SK-N-SH (cell line): ENCODE measurements around the gene PRDM15. TPM values are rescaled to one million over a fixed set of nuclear protein-coding genes. Genes with fewer than 3 reads are reported as not detected.

Experiments
- CTCF ChIA-PET: fragments of 300-600, 350-600 bp; formaldehyde crosslinking; extraction: SDS; loops from one replicate; lab custom pipeline; 2021; lab: Yijun Ruan, JAX
- POLR2A ChIA-PET: fragments of 350-600 bp; sonication (Branson Sonifier 250); formaldehyde crosslinking; extraction: SDS; loops from one replicate; lab custom pipeline; 2020; ENCODE audit warnings: antibody characterized with exemption, inconsistent platforms; lab: Yijun Ruan, JAX
- DNase-seq: peaks from one replicate; pipeline ENCODE4 v3.0.0; 2012
- H2AFZ ChIP-seq: fragments of 200-600 bp; sonication (generic); 2 replicates; pipeline ENCODE4 v1.8.1; 2016; ENCODE audit warnings: antibody characterized with exemption, mild to moderate bottlenecking, low read depth
- H3F3A ChIP-seq: fragments of 200-600 bp; sonication (generic); replicated peaks from 2 replicates; pipeline ENCODE3; 2016; ENCODE audit warnings: antibody characterized with exemption, mild to moderate bottlenecking; ENCODE audit not compliant: insufficient read depth
- H3K27ac ChIP-seq, 2 experiments: fragments of 200-500 bp in 1 of 2; fragments of 200-600 bp in 1 of 2; sonication (Bioruptor generic) in 1 of 2; sonication (generic), shearing (Covaris generic) in 1 of 2; 2 replicates each; pipeline versions ENCODE4 v1.5.1 to v1.6.1; 2014 to 2016; ENCODE audit warnings: low read depth in 2 of 2, inconsistent platforms in 1 of 2, low read length in 1 of 2, mild to moderate bottlenecking in 1 of 2, mixed read lengths in 1 of 2
- H3K27me3 ChIP-seq: fragments of 200-600 bp; sonication (generic), shearing (Covaris generic); 2 replicates; pipeline ENCODE4 v1.6.1; 2016; ENCODE audit warnings: mixed run types; ENCODE audit not compliant: insufficient read depth
- H3K36me3 ChIP-seq, 2 experiments: fragments of 200-500 bp in 1 of 2; fragments of 200-600 bp in 1 of 2; sonication (Bioruptor generic) in 1 of 2; sonication (generic) in 1 of 2; replicated peaks in 1 of 2; 2 replicates each; pipeline versions ENCODE3 to v1.5.1; 2014 to 2016; ENCODE audit warnings: low read length in 1 of 2, mild to moderate bottlenecking in 1 of 2; ENCODE audit not compliant: insufficient read depth in 2 of 2, control insufficient read depth in 1 of 2
- H3K4me1 ChIP-seq, 2 experiments: fragments of 200-500 bp in 1 of 2; fragments of 200-600 bp in 1 of 2; sonication (Bioruptor generic) in 1 of 2; sonication (generic), shearing (Covaris generic) in 1 of 2; 2 replicates each; pipeline versions ENCODE4 v1.5.1 to v1.6.1; 2014 to 2016; ENCODE audit warnings: low read depth in 1 of 2, low read length in 1 of 2, mixed run types in 1 of 2; ENCODE audit not compliant: insufficient read depth in 2 of 2, control insufficient read depth in 1 of 2
- H3K4me2 ChIP-seq: fragments of 200-600 bp; sonication (generic), shearing (Covaris generic); 2 replicates; pipeline ENCODE4 v1.6.1; 2017; ENCODE audit warnings: mixed run types
- H3K4me3 ChIP-seq, 2 experiments: fragments of 200-500 bp in 1 of 2; fragments of 200-600 bp in 1 of 2; sonication (Bioruptor generic) in 1 of 2; sonication (generic), shearing (Covaris generic) in 1 of 2; 2 replicates each; pipeline versions ENCODE4 v1.5.1 to v1.8.1; 2014 to 2016; ENCODE audit warnings: low read depth in 2 of 2, inconsistent platforms in 1 of 2, low read length in 1 of 2, mild to moderate bottlenecking in 1 of 2, mixed read lengths in 1 of 2, moderate library complexity in 1 of 2
- H3K79me2 ChIP-seq: fragments of 200-600 bp; sonication (generic); 2 replicates; pipeline ENCODE4 v1.8.1; 2017; ENCODE audit warnings: mild to moderate bottlenecking; ENCODE audit not compliant: insufficient read depth
- H3K9ac ChIP-seq: fragments of 200-600 bp; sonication (generic); 2 replicates; pipeline ENCODE4 v1.6.1; 2017; ENCODE audit warnings: mixed run types
- H3K9me2 ChIP-seq: fragments of 200-600 bp; sonication (generic); 2 replicates; pipeline ENCODE4 v1.6.1; 2017; ENCODE audit warnings: mixed run types
- H3K9me3 ChIP-seq: fragments of 200-600 bp; sonication (generic); 2 replicates; pipeline ENCODE4 v1.6.1; 2017; ENCODE audit warnings: mixed run types, mild to moderate bottlenecking, moderate library complexity
- H4K20me1 ChIP-seq: fragments of 200-600 bp; sonication (generic); 2 replicates; pipeline ENCODE4 v1.6.1; 2017; ENCODE audit warnings: mild to moderate bottlenecking, mixed run types; ENCODE audit not compliant: insufficient read depth
- CHD2 ChIP-seq: fragments of 150-350 bp; IDR thresholded peaks from 2 replicates; pipeline ENCODE4 v1.6.1; 2018; ENCODE audit warnings: low read length; ENCODE audit not compliant: partially characterized antibody
- FOSL2 ChIP-seq: IDR thresholded peaks from 2 replicates; pipeline ENCODE4 v1.4.0; 2012; ENCODE audit warnings: low read depth, mild to moderate bottlenecking, moderate library complexity, borderline replicate concordance
- JUND ChIP-seq: IDR thresholded peaks from 2 replicates; pipeline ENCODE4 v1.4.0; 2012
- MEF2A ChIP-seq: IDR thresholded peaks from 2 replicates; pipeline ENCODE4 v1.4.0; 2012; ENCODE audit warnings: low read depth, borderline replicate concordance
- MXI1 ChIP-seq: IDR thresholded peaks from 2 replicates; pipeline ENCODE4 v1.6.1; 2012; ENCODE audit warnings: mild to moderate bottlenecking, low read depth, low read length, improper control_type of control experiment
- NRF1 ChIP-seq: IDR thresholded peaks from 2 replicates; pipeline ENCODE4 v1.6.1; 2012; ENCODE audit warnings: low read depth, mild to moderate bottlenecking, low read length
- POLR2AphosphoS5 ChIP-seq: IDR thresholded peaks from 2 replicates; pipeline ENCODE4 v1.6.1; 2012; ENCODE audit warnings: low read depth, low read length
- SIN3A ChIP-seq: IDR thresholded peaks from 2 replicates; pipeline ENCODE4 v1.6.1; 2012; ENCODE audit warnings: low read depth, mild to moderate bottlenecking, low read length, moderate library complexity, borderline replicate concordance
- TCF12 ChIP-seq: IDR thresholded peaks from 2 replicates; pipeline ENCODE4 v1.4.0; 2012
- TEAD4 ChIP-seq: IDR thresholded peaks from 2 replicates; pipeline ENCODE4 v1.4.0; 2012; ENCODE audit warnings: mild to moderate bottlenecking, borderline replicate concordance; ENCODE audit not compliant: insufficient read depth
- WGBS: methylation state at CpG from one replicate; pipeline ENCODE4 v1.1.6; 2017; ENCODE audit warnings: low lambda C conversion rate; 5-methylcytosine and 5-hydroxymethylcytosine counted together
- polyA plus RNA-seq, 3 experiments: library from polyadenylated mRNA; depleted of rRNA; stranded (reverse); fragments of >200 nt; gene quantifications; 2 replicates each; pipeline ENCODE4 v1.2.3, GENCODE V29; 2012
- TF ChIP-seq, protein P1 (sequence below): IDR thresholded peaks from 2 replicates; pipeline ENCODE4 v1.4.0; 2012; ENCODE audit warnings: low read depth, borderline replicate concordance

PRDM15 gene
- polyA plus RNA-seq, 1 of the 3 experiments (the other 2 are of a cell fraction) = 7.0 TPM

DNA sequence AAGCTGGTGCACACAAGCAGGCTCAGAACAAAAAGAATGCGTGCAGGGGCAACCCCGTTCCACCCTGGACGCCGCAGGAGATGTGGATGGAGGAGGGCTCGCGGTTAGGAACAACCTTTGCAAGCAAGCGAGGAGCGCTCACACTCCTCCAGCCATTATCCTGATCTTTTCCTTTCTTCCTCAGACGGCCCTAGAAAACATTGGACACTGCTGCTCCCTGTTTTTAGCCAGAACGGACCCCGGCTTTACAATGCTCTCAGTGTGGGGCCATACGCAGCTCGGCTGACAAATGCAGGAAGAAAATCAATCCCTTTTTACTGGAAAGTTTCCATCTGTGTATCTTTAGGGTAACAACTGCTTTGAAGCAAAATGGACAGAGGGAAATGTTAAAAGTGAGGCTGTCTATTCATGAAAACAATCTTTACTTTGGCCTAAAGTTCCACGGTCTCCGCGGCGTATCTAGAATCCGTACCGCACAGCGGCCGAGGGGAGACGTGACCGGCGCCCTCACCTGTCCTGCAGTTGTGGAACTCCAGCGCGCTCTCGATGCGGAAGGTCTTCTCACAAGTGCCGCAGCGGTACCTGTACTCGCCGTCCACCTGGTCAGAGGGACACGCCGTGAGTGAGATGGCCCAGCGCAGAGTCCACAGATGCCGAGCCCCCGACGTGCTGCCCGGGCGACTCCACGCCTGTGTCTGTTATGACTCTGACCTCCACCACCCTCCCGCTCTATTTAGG is 44.0 kb downstream of the PRDM15 start:
- no peak for TF ChIP-seq FOSL2
- POLR2A ChIA-PET = no interaction called here
- DNase-seq = no peak

DNA sequence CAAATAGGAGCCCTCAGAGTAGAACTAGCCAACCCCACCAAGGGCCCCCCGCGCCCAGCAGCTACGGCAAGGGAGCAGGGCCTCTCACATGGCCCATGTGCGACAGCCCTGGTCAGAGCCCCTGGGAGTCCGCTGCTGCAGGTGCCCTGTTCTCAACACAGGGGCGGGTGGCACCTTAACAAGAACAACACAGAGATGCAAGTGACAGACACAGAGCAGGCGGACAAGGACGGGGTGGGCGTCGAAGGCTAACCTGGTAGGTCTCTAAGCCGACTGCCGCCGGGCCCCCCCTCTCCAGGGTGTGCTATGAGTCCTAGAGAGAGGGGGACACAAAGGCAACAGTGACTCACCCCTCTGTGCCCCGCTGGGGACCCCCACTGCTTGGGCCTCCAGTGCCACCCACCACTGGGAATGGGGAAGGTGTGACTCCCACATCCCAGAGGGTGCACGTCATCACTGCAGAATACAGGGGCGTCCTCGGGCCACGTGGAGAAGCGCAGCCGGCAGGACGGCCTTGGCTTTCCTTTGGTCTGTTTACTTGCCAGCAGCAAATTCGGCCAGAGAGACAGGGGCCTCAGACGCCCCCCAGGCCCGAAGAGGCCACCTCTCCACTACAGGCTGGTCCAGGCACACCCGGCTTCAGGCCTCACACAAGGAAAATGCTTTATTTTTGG is 44.8 kb downstream of the PRDM15 start:
- H2AFZ ChIP-seq = no peak overlapping the region
- no peaks in the 10 kb centered on the region for H4K20me1 ChIP-seq
- H3K4me1 ChIP-seq = no peaks in the 10 kb centered on the region
- no peak overlapping the region for H3K9ac ChIP-seq
- no peak overlapping the region for H3K4me3 ChIP-seq
- H3K4me2 ChIP-seq = no peak overlapping the region
- TF ChIP-seq JUND = no peak
- no peak for TF ChIP-seq CHD2
- no peak for TF ChIP-seq POLR2AphosphoS5
- no peak for TF ChIP-seq TCF12
- TF ChIP-seq MXI1 = no peak
- TF ChIP-seq, protein P1, sequence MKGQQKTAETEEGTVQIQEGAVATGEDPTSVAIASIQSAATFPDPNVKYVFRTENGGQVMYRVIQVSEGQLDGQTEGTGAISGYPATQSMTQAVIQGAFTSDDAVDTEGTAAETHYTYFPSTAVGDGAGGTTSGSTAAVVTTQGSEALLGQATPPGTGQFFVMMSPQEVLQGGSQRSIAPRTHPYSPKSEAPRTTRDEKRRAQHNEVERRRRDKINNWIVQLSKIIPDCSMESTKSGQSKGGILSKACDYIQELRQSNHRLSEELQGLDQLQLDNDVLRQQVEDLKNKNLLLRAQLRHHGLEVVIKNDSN = no peak
- no peak for TF ChIP-seq MEF2A
- TF ChIP-seq NRF1 = no peak
- TF ChIP-seq SIN3A = no peak
- TF ChIP-seq TEAD4 = no peak
- no peaks in the 10 kb centered on the region for H3K9me3 ChIP-seq
- no peaks in the 10 kb centered on the region for H3F3A ChIP-seq
- H3K27ac ChIP-seq = no peak overlapping the region
- no peak for DNase-seq
- H3K9me2 ChIP-seq = no peaks in the 10 kb centered on the region
- ChIA-PET CTCF (interaction anchor here (2.0 kb wide), 1 partner anchor 18 kb away, joined by 10 read pairs; no protein-coding TSS in a partner anchor), POLR2A (no interaction called here)
- WGBS = 92% methylated on average over 18 of the region's 25 CpGs
- H3K79me2 ChIP-seq = no peaks in the 10 kb centered on the region
- peaks cover 7 to 32% of the 10 kb centered on the region in 2 experiments for H3K36me3 ChIP-seq
- no peaks in the 10 kb centered on the region for H3K27me3 ChIP-seq

More for the DNA sequence above, 44.0 kb downstream of the PRDM15 start:
- H3K9ac ChIP-seq = no peak overlapping the region
- no peak overlapping the region for H2AFZ ChIP-seq
- no peaks in the 10 kb centered on the region for H3F3A ChIP-seq
- H3K4me2 ChIP-seq = no peak overlapping the region
- no peaks in the 10 kb centered on the region for H4K20me1 ChIP-seq
- H3K36me3 ChIP-seq = peaks cover 8 to 34% of the 10 kb centered on the region in 2 experiments
- no peak overlapping the region for H3K4me3 ChIP-seq
- H3K27ac ChIP-seq = no peak overlapping the region
- H3K9me2 ChIP-seq = no peaks in the 10 kb centered on the region
- no peaks in the 10 kb centered on the region for H3K4me1 ChIP-seq
- H3K9me3 ChIP-seq = no peaks in the 10 kb centered on the region
- WGBS = 95% methylated on average over 37 of the region's 42 CpGs
- H3K27me3 ChIP-seq = no peaks in the 10 kb centered on the region
- H3K79me2 ChIP-seq = no peaks in the 10 kb centered on the region
- CTCF ChIA-PET = no interaction called here
